SK-N-SH (cell line): ENCODE measurements around the gene AKAP11.

ENCODE experiments used
- EP300 ChIP-seq, 2 experiments: IDR thresholded peaks; 2 replicates each; pipeline versions ENCODE4 v1.4.0 to v1.6.1; 2012; ENCODE audit warnings: borderline replicate concordance in 1 of 2, low read depth in 1 of 2, low read length in 1 of 2
- EZH2phosphoT487 ChIP-seq: fragments of 200-600 bp; sonication (generic); IDR thresholded peaks from 2 replicates; pipeline ENCODE4 v1.6.1; 2017; ENCODE audit warnings: low read depth, mixed run types, mild to moderate bottlenecking, antibody characterized with exemption, moderate library complexity, borderline replicate concordance
- POLR2AphosphoS5 ChIP-seq: IDR thresholded peaks from 2 replicates; pipeline ENCODE4 v1.6.1; 2012; ENCODE audit warnings: low read depth, low read length
- SIN3A ChIP-seq: IDR thresholded peaks from 2 replicates; pipeline ENCODE4 v1.6.1; 2012; ENCODE audit warnings: low read depth, mild to moderate bottlenecking, low read length, moderate library complexity, borderline replicate concordance
- TF ChIP-seq, protein P1 (sequence below): fragments of 200-600 bp; sonication (generic); IDR thresholded peaks from 2 replicates; pipeline ENCODE4 v1.6.1; 2017; ENCODE audit warnings: antibody characterized with exemption, mild to moderate bottlenecking, moderate library complexity
- TF ChIP-seq, protein P2 (sequence below): IDR thresholded peaks from 2 replicates; pipeline ENCODE4 v1.6.1; 2012; ENCODE audit warnings: mild to moderate bottlenecking, low read depth, low read length, moderate library complexity
- TF ChIP-seq, protein P3 (sequence below): IDR thresholded peaks from 2 replicates; pipeline ENCODE4 v1.4.0; 2012; ENCODE audit warnings: low read depth
- TF ChIP-seq, protein P4 (sequence below): fragments of 150-350 bp; IDR thresholded peaks from 2 replicates; pipeline ENCODE4 v1.6.1; 2017; ENCODE audit warnings: antibody characterized with exemption, low read length, low read depth, borderline replicate concordance

DNA sequence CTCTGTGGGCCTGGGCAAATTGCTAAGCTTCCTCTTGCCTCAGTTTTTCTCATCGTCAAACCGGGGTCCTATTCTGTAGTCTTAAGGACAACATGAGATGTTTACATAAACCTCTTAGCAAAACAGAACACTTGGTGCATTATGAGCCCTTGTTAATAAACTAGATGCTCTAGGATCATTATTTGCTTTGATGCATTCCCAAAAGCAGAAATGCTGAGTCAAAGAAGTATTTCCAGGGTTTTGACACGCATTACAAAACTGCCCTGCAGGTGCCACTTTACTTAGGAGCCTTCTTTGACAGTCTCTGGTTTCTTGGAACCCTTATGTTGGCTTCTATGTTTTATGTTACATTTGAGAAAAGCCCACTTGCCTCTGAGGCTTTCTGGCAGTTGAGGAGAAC, 12.1 kb downstream of the AKAP11 start:
- TF ChIP-seq, protein P1, sequence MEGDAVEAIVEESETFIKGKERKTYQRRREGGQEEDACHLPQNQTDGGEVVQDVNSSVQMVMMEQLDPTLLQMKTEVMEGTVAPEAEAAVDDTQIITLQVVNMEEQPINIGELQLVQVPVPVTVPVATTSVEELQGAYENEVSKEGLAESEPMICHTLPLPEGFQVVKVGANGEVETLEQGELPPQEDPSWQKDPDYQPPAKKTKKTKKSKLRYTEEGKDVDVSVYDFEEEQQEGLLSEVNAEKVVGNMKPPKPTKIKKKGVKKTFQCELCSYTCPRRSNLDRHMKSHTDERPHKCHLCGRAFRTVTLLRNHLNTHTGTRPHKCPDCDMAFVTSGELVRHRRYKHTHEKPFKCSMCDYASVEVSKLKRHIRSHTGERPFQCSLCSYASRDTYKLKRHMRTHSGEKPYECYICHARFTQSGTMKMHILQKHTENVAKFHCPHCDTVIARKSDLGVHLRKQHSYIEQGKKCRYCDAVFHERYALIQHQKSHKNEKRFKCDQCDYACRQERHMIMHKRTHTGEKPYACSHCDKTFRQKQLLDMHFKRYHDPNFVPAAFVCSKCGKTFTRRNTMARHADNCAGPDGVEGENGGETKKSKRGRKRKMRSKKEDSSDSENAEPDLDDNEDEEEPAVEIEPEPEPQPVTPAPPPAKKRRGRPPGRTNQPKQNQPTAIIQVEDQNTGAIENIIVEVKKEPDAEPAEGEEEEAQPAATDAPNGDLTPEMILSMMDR, result no peak
- TF ChIP-seq SIN3A (no peak), POLR2AphosphoS5 (no peak), EZH2phosphoT487 (no peak), EP300 (IDR thresholded peaks at IDR 0.05; ENCODE audit: borderline replicate concordance in 1 of 2, low read depth in 1 of 2, low read length in 1 of 2) (no peak)
- TF ChIP-seq, protein P2, sequence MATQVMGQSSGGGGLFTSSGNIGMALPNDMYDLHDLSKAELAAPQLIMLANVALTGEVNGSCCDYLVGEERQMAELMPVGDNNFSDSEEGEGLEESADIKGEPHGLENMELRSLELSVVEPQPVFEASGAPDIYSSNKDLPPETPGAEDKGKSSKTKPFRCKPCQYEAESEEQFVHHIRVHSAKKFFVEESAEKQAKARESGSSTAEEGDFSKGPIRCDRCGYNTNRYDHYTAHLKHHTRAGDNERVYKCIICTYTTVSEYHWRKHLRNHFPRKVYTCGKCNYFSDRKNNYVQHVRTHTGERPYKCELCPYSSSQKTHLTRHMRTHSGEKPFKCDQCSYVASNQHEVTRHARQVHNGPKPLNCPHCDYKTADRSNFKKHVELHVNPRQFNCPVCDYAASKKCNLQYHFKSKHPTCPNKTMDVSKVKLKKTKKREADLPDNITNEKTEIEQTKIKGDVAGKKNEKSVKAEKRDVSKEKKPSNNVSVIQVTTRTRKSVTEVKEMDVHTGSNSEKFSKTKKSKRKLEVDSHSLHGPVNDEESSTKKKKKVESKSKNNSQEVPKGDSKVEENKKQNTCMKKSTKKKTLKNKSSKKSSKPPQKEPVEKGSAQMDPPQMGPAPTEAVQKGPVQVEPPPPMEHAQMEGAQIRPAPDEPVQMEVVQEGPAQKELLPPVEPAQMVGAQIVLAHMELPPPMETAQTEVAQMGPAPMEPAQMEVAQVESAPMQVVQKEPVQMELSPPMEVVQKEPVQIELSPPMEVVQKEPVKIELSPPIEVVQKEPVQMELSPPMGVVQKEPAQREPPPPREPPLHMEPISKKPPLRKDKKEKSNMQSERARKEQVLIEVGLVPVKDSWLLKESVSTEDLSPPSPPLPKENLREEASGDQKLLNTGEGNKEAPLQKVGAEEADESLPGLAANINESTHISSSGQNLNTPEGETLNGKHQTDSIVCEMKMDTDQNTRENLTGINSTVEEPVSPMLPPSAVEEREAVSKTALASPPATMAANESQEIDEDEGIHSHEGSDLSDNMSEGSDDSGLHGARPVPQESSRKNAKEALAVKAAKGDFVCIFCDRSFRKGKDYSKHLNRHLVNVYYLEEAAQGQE, result no peak
- TF ChIP-seq, protein P3, sequence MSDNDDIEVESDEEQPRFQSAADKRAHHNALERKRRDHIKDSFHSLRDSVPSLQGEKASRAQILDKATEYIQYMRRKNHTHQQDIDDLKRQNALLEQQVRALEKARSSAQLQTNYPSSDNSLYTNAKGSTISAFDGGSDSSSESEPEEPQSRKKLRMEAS, result no peak
- TF ChIP-seq, protein P4, sequence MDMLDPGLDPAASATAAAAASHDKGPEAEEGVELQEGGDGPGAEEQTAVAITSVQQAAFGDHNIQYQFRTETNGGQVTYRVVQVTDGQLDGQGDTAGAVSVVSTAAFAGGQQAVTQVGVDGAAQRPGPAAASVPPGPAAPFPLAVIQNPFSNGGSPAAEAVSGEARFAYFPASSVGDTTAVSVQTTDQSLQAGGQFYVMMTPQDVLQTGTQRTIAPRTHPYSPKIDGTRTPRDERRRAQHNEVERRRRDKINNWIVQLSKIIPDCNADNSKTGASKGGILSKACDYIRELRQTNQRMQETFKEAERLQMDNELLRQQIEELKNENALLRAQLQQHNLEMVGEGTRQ, result no peak
